ENCODE data around the gene CCSER1.
"Not testable (repeated sequence)": the region's sequence is repeated elsewhere in the genome, so short reads cannot be mapped to it uniquely, and the experiment has no call there.

CCSER1 gene

DNA sequence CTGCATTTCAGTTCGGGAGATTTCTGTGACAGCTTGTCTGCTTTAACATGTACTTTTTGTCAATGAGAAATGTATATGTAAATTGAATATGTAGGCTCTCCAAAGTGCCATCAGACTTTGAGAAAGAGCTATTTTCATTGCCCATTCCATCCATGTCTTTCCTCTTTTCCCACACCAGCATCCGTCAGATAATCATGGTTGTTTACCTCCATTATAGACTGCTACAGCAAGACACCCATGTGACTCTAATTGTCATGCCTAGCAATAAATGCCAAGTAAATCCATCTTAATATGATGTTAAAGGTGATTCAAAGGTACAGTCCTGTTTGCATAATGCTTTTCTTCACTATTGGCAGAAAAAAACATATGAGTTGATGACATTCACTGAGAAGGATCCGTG lies 1157.3 kb downstream of the CCSER1 start:
- DNase-seq (ENCODE audit: low spot score): no peak

DNA sequence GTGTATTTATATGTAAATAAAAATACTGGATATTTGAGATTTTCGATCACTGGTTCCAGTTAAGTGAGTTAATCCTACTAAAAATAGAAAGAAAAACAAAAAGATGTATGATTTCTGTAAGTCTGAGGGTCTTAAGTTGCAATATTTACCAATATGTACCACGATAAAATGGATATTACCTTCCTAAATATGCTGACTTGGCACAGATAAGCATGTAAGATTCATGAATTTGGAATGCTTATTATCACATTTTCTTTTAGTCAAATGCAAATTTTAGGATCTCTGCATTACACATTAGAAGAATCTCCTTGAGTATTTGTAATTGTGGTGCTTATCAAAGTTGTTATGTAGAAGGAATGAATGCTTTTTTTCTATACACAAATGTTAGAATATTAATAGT lies 1158.3 kb downstream of the CCSER1 start:
- DNase-seq (ENCODE audit: low spot score): no peak

DNA sequence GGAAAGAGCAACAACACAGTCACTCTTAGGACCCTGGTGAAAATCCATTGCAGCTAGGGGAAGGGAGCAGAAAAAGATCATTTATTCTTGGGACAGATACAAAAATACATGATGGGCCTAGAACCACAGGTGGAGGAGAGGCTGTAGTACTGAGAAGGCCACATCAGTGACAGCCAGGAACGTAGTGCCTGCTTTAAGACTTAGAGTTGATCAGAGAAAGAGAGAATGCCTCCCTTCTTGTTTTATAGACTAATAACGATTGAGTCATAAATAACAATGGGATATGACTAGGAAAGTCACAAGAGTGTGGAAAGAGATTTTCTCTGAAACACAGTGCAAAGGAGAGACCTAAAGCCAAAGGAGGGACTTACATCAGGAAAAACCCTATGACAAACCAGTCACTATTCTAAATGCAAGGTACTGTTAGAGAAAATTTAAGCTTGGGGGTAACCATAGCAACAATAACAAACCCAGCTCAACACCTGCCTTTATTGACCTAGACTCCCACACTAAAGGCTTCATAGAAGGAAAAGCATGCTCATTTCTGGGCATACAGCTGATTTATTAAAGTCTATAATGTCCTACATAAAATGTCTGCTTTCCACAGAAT lies 1161.6 kb downstream of the CCSER1 start:
- DNase-seq (ENCODE audit: low spot score): no peak

DNA sequence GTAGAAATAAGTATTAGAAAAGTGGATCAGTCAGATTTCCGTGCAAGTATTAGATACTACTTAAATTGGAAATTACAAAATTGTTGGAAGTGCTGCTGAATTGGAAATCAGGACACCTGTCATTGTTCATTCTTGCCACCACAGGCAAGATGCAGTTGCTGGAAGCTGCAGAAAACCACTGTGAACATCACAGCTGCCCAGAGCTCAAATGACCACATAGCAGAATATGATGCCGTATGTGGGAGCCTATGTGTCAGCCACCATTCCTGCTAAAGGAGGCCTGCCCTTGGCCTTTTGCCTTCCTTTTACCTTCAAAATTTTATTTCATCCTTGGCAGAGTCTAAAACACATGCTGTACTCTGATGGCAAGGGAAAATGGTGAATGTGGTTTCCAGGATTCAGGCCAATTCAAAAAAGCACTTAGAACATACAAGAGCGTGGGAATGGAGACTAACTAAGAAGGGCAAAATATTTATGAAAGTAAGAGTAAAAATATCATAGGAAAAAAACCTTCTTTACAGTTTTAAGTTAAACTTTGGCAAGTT lies 1171.0 kb downstream of the CCSER1 start:
- no peak for DNase-seq (ENCODE audit: low spot score)

DNA sequence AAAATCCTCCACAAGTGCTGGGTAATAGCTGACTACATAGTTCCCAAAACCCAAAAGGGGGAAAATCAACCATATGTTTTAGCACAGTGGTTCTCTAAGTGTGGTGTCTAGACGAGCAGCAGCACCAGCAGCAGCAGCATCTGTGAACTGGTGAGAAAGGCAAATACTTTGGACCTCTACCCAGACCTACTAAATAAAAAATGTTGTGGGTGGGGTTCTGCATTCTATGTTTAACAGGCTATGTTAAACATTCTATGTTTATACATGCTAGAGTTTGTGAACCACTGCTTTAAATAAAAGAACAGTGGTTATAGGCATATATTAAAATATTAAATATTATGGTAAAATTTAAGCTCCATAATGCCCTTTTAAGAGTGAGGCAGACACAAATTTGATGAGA lies 1171.6 kb downstream of the CCSER1 start:
- no peak for DNase-seq (ENCODE audit: low spot score)

DNA sequence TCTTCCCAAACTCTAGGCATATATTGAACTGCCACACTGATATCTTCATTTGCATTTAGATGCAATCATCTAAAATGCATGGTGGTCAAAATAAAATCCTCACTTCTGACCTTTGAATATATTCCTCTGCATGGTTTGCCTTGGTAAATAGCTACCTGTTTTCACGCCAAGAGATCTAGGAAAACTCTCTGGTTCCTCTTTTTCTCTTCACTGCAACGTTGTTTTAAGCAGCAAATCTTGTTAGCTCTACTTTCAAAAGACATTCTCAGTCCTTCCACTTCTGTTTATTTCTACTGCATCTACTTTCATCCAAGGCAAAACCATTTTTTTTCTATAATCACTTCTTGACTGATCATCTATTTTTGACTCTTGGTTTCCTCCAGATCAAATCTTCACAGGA lies 1174.9 kb downstream of the CCSER1 start:
- no peak for DNase-seq (ENCODE audit: low spot score)

DNA sequence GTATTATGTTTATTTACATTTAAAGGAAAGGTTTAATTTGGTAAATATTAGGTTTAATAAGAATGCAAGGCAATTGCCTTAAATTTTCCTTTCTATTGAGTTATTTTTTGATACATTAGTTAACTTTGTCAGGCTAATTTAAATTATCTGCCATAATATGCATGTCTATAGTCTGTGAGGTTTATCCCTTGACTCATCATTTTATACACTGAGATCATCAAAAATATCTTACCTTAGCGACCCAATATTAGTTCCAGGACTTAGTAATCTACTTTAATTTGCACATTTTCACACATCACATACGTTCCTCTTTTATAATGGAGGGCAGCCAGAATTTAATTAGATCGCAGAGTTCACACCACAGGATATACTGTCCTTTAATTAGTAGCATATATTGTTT lies 1177.1 kb downstream of the CCSER1 start:
- DNase-seq (ENCODE audit: low spot score): no peak

DNA sequence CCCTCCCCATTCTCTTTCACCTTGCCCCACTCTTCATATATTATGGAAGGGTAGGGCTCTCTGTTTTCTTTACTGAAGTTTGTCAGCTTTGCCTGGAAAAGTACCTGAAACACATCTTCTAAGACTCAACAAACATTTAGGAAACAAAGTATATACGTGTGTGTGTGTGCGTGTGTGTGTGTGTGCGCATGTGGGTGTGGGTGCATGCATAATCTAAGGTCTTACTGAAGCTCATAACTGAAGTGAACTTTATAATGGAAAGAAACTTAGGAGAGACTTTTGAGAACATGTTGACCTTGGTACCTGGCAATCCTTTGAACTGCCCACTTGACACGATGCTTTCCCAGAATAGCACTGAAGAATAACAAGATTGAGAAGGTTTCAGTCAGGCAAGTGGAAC lies 1190.2 kb downstream of the CCSER1 start:
- DNase-seq (ENCODE audit: low spot score): no peak

DNA sequence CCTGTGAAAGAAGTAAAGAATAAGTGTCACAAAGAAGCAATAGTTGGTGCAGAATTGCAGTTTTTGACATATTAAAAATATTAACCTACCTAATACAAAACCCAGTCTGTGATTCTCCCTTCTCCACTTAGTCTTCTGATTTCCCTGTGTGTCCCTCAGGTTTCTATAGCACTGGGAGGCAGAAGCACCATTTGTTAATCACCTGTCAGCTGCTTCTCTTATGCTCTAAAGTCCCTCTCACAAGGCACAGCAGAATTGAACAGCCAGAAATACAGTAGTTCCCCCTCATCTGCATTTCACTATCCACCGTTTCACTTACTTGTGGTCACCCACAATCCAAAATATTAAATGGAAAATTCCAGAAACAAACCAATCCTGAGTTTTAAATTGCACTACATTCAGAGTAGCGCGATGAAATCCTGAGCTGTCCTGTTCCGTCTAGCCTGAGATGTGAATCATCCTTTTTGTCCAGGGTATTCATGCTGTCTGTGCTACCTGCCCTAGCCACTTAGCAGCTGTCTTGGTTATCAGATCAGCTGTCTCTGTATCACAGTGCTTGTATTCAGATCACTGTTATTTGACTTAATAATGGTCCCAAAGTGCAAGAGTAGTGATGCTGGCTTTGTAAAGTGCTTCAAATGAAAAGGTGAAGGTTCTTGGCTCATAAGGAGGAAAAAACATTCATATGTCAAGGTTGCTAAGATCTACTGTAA lies 1192.5 kb downstream of the CCSER1 start:
- no peak for DNase-seq (ENCODE audit: low spot score)

DNA sequence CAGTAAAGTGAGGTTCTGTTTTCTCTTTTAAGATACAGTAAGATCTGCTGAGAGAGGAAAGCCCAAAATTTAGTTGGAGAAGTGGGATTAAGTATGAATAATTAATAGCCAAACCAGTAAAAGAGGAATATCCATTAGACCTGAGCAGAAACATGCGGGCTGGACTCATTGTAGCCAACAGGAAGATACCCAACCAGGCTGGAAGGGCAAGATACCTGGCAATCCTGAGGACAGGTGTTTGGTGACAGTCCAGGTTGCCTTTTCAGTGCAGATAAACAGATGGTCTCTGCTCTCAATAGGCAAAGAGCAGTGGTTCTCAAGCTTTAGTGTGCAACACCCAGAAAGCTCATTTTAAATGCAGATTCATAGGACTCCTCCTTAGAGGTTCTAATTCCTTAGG lies 1195.8 kb downstream of the CCSER1 start:
- no peak for DNase-seq (ENCODE audit: low spot score)

DNA sequence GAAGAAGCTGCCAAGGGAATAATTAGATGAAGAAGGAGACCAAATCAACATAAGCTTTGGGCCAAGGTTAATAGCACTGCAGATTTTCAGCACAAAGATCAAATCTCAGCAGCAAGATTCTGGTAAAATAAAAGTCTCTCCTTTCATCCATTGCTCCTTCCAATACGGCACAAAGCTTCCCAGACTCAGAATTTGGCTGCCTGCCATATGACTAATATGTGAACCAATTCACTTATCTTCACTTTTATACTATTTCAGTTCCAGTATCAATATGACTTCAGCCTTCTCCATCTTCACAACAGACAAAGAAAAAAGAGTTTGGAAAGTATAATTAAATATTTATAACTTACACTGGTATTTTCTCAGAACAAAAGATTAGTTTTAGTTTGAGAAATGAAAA lies 1198.3 kb downstream of the CCSER1 start:
- no peak for DNase-seq (ENCODE audit: low spot score)

DNA sequence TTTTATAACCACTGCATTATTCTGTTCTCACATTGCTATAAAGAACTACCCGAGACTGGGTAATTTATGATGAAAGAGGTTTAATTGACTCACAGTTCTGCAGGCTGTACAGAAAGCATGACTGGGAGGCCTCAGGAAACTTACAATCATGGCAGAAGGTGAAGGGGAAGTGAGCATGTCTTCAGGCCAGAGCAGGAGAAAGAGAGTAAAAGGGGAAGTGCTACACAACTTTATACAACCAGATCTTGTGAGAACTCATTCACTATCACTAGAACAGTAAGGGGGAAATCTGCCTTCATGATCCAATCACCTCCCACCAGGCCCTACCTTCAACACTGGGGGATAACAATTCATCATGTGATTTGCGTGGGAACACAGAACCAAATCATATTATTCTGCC lies 1199.0 kb downstream of the CCSER1 start:
- not testable (repeated sequence) for DNase-seq (ENCODE audit: low spot score)

DNA sequence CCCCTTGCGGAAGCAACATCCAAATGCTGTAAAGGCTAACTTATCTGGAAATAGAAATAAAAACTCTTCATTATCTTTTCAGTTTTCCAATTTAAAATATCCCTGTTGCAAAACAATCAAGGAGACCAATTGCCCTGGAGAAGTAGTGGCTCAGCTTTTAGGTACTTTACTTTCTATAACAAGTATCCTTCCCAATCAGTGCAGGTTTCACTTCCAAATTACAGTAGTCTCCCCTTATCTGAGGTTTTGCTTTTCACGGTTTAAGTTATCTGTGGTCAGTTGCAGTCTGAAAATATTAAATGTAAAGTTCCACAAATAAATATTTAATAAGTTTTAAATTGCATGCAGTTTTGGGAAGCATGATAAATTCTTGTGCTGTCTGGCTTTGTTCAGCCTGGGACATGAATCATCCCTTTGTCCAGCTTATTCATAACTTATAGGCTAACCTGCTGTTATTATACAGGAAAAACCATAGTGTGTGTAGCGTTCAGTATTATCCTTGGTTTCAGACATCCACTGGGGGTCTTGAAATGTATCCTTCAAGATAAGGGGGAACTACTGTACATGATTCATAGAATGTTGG lies 1203.5 kb downstream of the CCSER1 start:
- no peak for DNase-seq (ENCODE audit: low spot score)

DNA sequence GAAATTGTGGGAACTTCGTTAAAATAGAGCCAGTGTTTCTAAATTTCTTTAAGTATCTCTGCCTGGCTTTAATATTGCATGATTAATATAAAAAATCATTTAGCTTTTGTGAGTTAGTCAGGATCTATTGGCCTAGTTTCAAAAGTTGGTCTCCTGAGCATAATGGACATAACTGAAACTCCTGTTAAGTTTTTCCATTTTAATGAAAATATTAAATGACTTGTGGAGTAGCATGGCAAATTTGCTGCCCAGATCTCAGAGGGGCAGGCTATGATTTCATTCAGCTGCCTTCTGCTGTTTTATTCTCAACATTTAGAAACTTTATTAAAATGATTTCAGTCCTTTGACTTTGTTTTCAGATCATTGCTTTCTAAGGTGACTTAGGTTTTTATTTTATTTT lies 1213.6 kb downstream of the CCSER1 start:
- no peak for DNase-seq (ENCODE audit: low spot score)

DNA sequence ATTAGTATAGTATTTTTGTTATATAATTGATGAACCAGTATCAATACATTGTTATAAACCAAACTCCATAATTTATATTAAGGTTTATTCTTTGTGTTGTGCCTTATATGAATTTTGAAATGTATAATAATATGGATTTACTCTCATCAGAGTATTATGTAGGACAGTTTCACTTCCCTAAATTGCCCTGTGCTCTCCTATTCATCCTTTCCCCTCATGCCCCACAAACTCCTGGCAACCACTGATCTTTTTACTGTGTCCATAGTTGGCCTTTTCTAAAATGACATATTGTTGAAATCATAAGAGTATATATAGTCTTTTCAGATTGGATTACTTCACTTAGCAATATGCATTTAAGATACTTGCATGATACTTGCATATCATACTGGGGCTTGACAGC lies 1218.4 kb downstream of the CCSER1 start:
- no peak for DNase-seq (ENCODE audit: low spot score)

DNA sequence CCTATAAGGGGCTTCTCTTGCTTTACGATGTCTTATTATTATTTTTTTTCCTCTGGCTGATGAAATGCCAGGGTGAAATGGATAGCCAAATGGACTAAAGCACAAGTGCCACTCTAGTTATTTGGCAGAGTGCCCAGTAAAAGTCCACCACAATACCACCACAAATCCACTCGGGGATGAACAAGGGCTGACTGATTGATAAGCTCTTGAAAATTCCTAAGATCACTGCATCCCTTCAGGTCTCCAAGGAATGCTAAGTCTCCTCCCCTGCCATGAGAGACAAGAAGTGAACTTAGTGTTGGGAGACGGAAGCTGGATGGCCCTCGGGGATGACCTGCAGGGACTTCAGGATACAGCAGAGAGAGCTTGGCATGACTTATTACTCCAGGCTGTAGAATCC lies 1229.3 kb downstream of the CCSER1 start:
- DNase-seq (ENCODE audit: low spot score): not testable (repeated sequence)

DNA sequence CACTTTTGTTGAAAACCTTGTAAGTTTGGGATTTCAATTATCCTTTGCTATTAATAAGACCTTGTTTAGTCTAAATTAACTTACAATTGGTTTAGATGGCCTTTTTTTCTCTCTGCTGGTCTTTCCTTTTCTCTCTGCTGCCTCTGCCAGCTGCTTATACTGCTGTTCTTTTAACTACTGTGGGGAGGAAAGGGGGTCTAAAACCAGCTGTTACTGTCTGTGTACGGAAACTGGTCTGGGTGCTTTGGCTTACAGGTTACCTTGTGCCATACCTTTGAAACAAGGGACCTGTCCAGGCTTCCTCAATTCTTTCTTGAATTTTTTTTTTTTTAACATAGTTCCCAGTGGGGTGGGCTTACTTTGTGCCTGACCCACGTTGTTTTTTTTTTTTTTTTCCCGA lies 1230.8 kb downstream of the CCSER1 start:
- not testable (repeated sequence) for DNase-seq (ENCODE audit: low spot score)

DNA sequence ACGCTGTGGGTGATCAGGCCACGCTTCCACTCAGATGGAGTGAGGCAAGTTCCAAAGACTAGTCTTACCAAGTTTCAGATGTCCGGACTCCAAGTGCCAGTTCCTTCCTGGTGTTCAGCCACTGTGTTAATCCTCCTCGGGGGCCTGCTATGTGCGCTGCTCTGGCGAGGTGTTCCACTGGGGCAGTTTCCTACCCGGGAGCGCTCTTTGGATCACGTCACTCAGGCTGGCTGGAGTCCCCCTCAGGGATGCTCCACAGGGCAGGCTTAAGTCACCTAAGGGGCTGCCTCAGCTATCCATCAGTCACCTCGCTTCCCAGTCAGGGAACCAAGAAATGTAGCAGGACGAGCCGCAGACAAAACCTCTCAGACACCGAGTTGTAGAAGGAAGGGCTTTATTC lies 1231.4 kb downstream of the CCSER1 start:
- not testable (repeated sequence) for DNase-seq (ENCODE audit: low spot score)

DNA sequence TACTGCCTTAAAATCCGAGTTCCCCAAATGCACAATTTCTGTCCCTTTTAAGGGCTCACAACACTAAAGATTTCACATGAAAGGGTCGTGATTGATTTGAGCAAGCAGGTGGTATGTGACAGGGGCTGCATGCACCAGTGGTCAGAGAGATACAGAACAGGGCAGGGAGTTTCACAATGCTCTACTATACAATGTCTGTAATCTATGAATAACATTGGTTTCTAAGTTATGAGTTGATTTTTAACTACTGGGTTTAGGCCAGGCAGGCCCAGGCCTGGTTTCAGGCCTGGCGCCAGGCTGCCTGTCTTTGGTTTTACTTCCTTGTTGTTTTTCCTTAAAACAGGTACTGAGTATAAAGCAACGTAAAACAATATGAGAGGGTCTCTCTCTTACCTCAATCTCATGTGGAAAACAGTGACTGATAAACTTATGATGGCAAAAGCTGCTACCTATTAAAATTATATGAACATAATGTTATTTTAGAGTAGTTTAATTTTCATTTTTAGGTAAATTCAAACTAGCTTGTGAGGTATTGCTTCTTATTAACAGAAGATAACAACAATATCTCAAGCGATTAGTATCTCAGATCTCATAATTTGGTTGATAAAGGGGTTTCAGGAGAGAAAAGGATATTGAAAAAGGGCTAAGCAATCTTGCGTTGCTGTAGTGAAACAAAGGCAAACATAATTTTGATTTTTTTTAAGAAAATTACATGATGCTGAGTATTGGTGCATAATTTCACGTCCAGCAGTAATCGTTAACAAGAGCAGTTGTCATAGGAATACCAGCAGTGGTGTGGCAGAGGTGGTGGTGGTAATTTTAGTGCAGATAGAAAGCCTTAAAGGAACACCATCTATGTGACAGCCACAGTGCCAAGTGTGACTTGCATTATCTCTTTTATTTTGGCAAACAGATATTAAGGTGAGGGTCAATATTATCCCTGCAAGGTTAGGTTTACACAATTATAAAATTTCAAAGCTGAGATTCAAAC lies 1232.1 kb downstream of the CCSER1 start:
- DNase-seq (ENCODE audit: low spot score): no peak

DNA sequence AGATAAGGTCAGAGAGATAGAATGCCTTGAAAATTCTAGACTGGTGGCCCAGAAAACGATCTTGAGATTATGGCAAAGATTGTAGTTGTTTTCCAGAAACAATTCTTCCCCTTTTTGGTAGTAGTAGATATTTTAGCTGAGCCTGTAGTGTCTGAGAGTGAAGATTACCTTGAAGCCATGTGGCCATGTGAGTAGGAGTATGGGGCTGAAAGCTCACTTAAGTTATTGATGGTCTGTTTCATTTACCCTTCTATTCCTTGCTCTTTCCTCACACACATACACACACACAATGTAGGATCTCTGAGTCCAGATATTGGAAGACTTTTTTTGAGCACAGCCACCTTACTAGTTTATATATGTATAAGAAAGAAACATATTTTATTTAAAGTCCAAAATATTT lies 1234.9 kb downstream of the CCSER1 start:
- DNase-seq (ENCODE audit: low spot score): no peak

DNA sequence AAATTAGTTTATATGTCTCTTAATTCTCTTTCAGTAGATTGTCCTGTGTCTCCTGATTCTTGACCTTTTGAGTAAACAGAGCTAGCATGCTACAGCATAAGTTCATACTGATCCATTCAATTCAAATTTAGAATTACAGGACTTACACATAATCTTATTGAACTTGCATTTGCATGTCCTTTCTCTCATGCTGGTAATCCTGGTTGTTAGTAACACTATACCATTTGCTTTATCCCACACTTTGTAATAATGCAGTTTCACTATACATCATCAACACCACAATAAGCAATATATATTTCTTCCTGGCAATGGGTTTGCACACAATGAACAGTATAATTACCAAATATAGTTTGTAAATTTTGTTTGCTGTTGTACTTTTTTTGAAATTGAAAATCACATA lies 1239.4 kb downstream of the CCSER1 start:
- DNase-seq (ENCODE audit: low spot score): no peak

DNA sequence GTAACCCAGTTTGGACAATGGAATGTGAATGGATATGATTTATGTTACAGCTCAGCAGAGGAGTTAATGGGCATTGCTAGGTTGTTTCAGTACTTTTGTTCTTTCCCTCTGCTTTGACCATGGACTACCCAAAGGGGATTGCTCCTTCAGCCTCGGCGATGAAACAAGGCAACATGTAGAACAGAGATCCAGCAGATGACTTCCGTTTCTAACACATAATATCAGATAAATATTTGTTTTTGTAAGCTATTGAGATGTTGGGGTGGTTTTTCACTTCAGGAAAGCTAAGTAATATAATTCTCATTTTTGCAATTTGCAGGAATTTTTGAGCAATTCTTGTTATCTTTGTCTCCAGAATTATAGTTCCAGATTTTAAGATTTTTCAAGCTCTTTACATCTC lies 1241.9 kb downstream of the CCSER1 start:
- DNase-seq (ENCODE audit: low spot score): no peak
